ENCODE data around the gene PDZD4. TPM values are rescaled to one million over a fixed set of nuclear protein-coding genes. Genes with fewer than 3 reads are reported as not detected.

The PDZD4 gene
- total and polyA plus RNA-seq, 2 experiments from 2014 or later: not detected

GRCh38 chrX:153828308-153828707 lies 2.0 kb downstream of the PDZD4 start:
- Histone ChIP-seq H3K27ac (no peak overlapping the region), H3K4me2 (ENCODE audit: unreplicated experiment) (no peak overlapping the region), H3K4me3 (no peak overlapping the region), H3K27me3 (replicated peaks; ENCODE audit: insufficient read depth) (no peaks in the 10 kb centered on the region; the same call in 1 of the 2 replicates), H3K9me3 (ENCODE audit: low read depth) (no peaks in the 10 kb centered on the region), H3F3A (ENCODE audit: insufficient read depth) (no peaks in the 10 kb centered on the region), H3K9me2 (ENCODE audit: insufficient read depth) (no peaks in the 10 kb centered on the region), H2AFZ (no peak overlapping the region), H3K9ac (no peak overlapping the region), H4K20me1 (ENCODE audit: insufficient read depth) (no peaks in the 10 kb centered on the region), H3K4me1 (ENCODE audit: insufficient read depth) (no peaks in the 10 kb centered on the region), H3K36me3 (ENCODE audit: low read depth) (no peaks in the 10 kb centered on the region), H3K79me2 (ENCODE audit: insufficient read depth) (no peaks in the 10 kb centered on the region)
- no peak for DNase-seq
- 67 to 79% methylated on average over 7 of the region's 17 CpGs for WGBS, 2 experiments (ENCODE audit: low coverage in 1 of 2, low lambda C conversion rate in 2 of 2, missing lambda C conversion rate in 2 of 2)
- no peak for TF ChIP-seq EZH2 (IDR thresholded peaks at IDR 0.05; ENCODE audit: insufficient read depth, poor library complexity, severe bottlenecking)
- TF ChIP-seq EZH2phosphoT487 (IDR thresholded peaks at IDR 0.05; ENCODE audit: insufficient read depth, low read depth): no peak
- in situ Hi-C loops (cut with MboI): no loop called here

GRCh38 chrX:153827903-153828302 lies 2.4 kb downstream of the PDZD4 start:
- no peaks in the 10 kb centered on the region for H3K4me1 ChIP-seq (ENCODE audit: insufficient read depth)
- no peak for TF ChIP-seq EZH2phosphoT487 (IDR thresholded peaks at IDR 0.05; ENCODE audit: insufficient read depth, low read depth)
- TF ChIP-seq EZH2 (IDR thresholded peaks at IDR 0.05; ENCODE audit: insufficient read depth, poor library complexity, severe bottlenecking): no peak
- no peak overlapping the region for H3K9ac ChIP-seq
- no peak for DNase-seq
- H3K4me2 ChIP-seq (ENCODE audit: unreplicated experiment): no peak overlapping the region
- no peaks in the 10 kb centered on the region for H3K36me3 ChIP-seq (ENCODE audit: low read depth)
- H2AFZ ChIP-seq: no peak overlapping the region
- H3K79me2 ChIP-seq (ENCODE audit: insufficient read depth): no peaks in the 10 kb centered on the region
- H3F3A ChIP-seq (ENCODE audit: insufficient read depth): no peaks in the 10 kb centered on the region
- in situ Hi-C loops (cut with MboI): no loop called here
- no peak overlapping the region for H3K4me3 ChIP-seq
- H3K27ac ChIP-seq: no peak overlapping the region
- WGBS, 2 experiments (ENCODE audit: low coverage in 1 of 2, low lambda C conversion rate in 2 of 2, missing lambda C conversion rate in 2 of 2): 82 to 90% methylated on average over 8 to 9 of the region's 9 CpGs
- no peaks in the 10 kb centered on the region for H3K9me3 ChIP-seq (ENCODE audit: low read depth)
- H3K27me3 ChIP-seq (replicated peaks; ENCODE audit: insufficient read depth): no peaks in the 10 kb centered on the region; the same call in 1 of the 2 replicates
- no peaks in the 10 kb centered on the region for H4K20me1 ChIP-seq (ENCODE audit: insufficient read depth)
- no peaks in the 10 kb centered on the region for H3K9me2 ChIP-seq (ENCODE audit: insufficient read depth)

GRCh38 chrX:153827016-153827415 lies 3.3 kb downstream of the PDZD4 start:
- no peak for TF ChIP-seq EZH2phosphoT487 (IDR thresholded peaks at IDR 0.05; ENCODE audit: insufficient read depth, low read depth)
- TF ChIP-seq EZH2 (IDR thresholded peaks at IDR 0.05; ENCODE audit: insufficient read depth, poor library complexity, severe bottlenecking): no peak
- Histone ChIP-seq H2AFZ (no peak overlapping the region), H3K9me3 (ENCODE audit: low read depth) (no peaks in the 10 kb centered on the region), H3K36me3 (ENCODE audit: low read depth) (no peaks in the 10 kb centered on the region), H3K79me2 (ENCODE audit: insufficient read depth) (no peaks in the 10 kb centered on the region), H3K27me3 (replicated peaks; ENCODE audit: insufficient read depth) (no peaks in the 10 kb centered on the region; the same call in 1 of the 2 replicates), H3K4me3 (no peak overlapping the region), H4K20me1 (ENCODE audit: insufficient read depth) (no peaks in the 10 kb centered on the region), H3K9ac (no peak overlapping the region), H3F3A (ENCODE audit: insufficient read depth) (no peaks in the 10 kb centered on the region), H3K27ac (no peak overlapping the region), H3K4me2 (ENCODE audit: unreplicated experiment) (no peak overlapping the region), H3K9me2 (ENCODE audit: insufficient read depth) (no peaks in the 10 kb centered on the region), H3K4me1 (ENCODE audit: insufficient read depth) (no peaks in the 10 kb centered on the region)
- in situ Hi-C loops (cut with MboI): no loop called here
- DNase-seq: no peak
- WGBS, 2 experiments (ENCODE audit: low coverage in 1 of 2, low lambda C conversion rate in 2 of 2, missing lambda C conversion rate in 2 of 2): 71 to 79% methylated on average over 3 of the region's 3 CpGs

GRCh38 chrX:153825042-153825441 lies 5.3 kb downstream of the PDZD4 start:
- H3K9ac ChIP-seq: no peak overlapping the region
- WGBS, 2 experiments (ENCODE audit: low coverage in 1 of 2, low lambda C conversion rate in 2 of 2, missing lambda C conversion rate in 2 of 2): 68 to 79% methylated on average over 4 to 6 of the region's 8 CpGs
- H3K27me3 ChIP-seq (replicated peaks; ENCODE audit: insufficient read depth): no peaks in the 10 kb centered on the region; the same call in 1 of the 2 replicates
- H3K79me2 ChIP-seq (ENCODE audit: insufficient read depth): no peaks in the 10 kb centered on the region
- TF ChIP-seq EZH2 (IDR thresholded peaks at IDR 0.05; ENCODE audit: insufficient read depth, poor library complexity, severe bottlenecking) (no peak), EZH2phosphoT487 (IDR thresholded peaks at IDR 0.05; ENCODE audit: insufficient read depth, low read depth) (no peak)
- no peaks in the 10 kb centered on the region for H3K9me3 ChIP-seq (ENCODE audit: low read depth)
- no peak overlapping the region for H3K4me2 ChIP-seq (ENCODE audit: unreplicated experiment)
- no peaks in the 10 kb centered on the region for H3K9me2 ChIP-seq (ENCODE audit: insufficient read depth)
- no peak overlapping the region for H3K4me3 ChIP-seq
- H3K36me3 ChIP-seq (ENCODE audit: low read depth): no peaks in the 10 kb centered on the region
- no peak for DNase-seq
- no peak overlapping the region for H2AFZ ChIP-seq
- H3F3A ChIP-seq (ENCODE audit: insufficient read depth): no peaks in the 10 kb centered on the region
- H3K4me1 ChIP-seq (ENCODE audit: insufficient read depth): no peaks in the 10 kb centered on the region
- H3K27ac ChIP-seq: no peak overlapping the region
- in situ Hi-C loops (cut with MboI): no loop called here
- H4K20me1 ChIP-seq (ENCODE audit: insufficient read depth): no peaks in the 10 kb centered on the region

GRCh38 chrX:153824348-153824747 lies 6.0 kb downstream of the PDZD4 start:
- H3K4me2 ChIP-seq (ENCODE audit: unreplicated experiment): no peak overlapping the region
- H3K9me3 ChIP-seq (ENCODE audit: low read depth): no peaks in the 10 kb centered on the region
- H3K4me1 ChIP-seq (ENCODE audit: insufficient read depth): no peaks in the 10 kb centered on the region
- no peaks in the 10 kb centered on the region for H3K9me2 ChIP-seq (ENCODE audit: insufficient read depth)
- no peaks in the 10 kb centered on the region for H3F3A ChIP-seq (ENCODE audit: insufficient read depth)
- DNase-seq: no peak
- H3K4me3 ChIP-seq: no peak overlapping the region
- TF ChIP-seq EZH2phosphoT487 (IDR thresholded peaks at IDR 0.05; ENCODE audit: insufficient read depth, low read depth) (no peak), EZH2 (IDR thresholded peaks at IDR 0.05; ENCODE audit: insufficient read depth, poor library complexity, severe bottlenecking) (no peak)
- in situ Hi-C loops (cut with MboI): no loop called here
- no peaks in the 10 kb centered on the region for H3K79me2 ChIP-seq (ENCODE audit: insufficient read depth)
- H4K20me1 ChIP-seq (ENCODE audit: insufficient read depth): no peaks in the 10 kb centered on the region
- no peak overlapping the region for H2AFZ ChIP-seq
- H3K9ac ChIP-seq: no peak overlapping the region
- no peaks in the 10 kb centered on the region for H3K36me3 ChIP-seq (ENCODE audit: low read depth)
- H3K27ac ChIP-seq: no peak overlapping the region
- H3K27me3 ChIP-seq (replicated peaks; ENCODE audit: insufficient read depth): no peaks in the 10 kb centered on the region; the same call in 1 of the 2 replicates
- WGBS, 2 experiments (ENCODE audit: low coverage in 1 of 2, low lambda C conversion rate in 2 of 2, missing lambda C conversion rate in 2 of 2): 68 to 72% methylated on average over 3 to 4 of the region's 10 CpGs

Data from GM23248 (cell line).